ENCODE measurements around the gene KIF18B.

DNA sequence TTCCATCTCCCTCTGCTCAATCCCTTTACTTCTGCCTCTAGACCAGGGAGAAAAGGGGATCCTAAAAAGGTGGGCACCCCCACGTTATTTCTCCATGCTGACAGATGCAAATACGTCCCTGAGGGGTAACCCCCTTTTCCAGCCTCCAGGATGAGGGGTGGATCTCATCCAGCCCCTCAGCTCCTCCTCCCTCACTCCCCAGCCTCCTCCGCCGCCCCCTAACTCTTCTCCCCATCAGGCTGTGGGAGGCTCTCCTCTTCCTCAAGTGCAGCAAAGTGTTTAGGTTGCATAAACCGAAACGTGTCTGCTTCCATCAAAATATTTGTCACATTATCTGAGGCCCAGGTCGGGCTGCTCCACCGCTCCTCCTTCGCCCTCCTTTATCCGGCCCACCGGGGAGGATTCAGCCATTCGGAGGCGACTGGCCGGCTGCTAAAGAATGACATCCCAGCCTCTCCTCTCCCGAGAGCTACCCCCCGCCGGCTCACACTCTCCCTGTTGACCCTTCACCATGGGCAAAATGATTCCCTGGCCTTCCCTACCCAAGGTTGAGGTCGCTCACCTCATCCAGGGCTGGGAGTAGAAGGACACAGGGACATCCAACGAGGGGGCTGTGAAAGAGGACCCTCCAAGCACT, 21.7 kb upstream of the KIF18B start:
- TF ChIP-seq CTCF (IDR thresholded peaks at IDR 0.05; ENCODE audit: extremely low read depth in 1 of 2, insufficient read depth in 1 of 2, low read depth in 1 of 2, low read length in 2 of 2) (no peak), POLR2A (IDR thresholded peaks at IDR 0.05; ENCODE audit: low read depth, low read length) (no peak), MAX (IDR thresholded peaks at IDR 0.05; ENCODE audit: insufficient read depth, insufficient read length) (no peak)

All from endothelial cell of umbilical vein (primary cell).